ENCODE results near the gene CTXN3. TPM values are rescaled to one million over a fixed set of nuclear protein-coding genes. Genes with fewer than 3 reads are reported as not detected.

Gene CTXN3
- total RNA-seq, 2 donors from 2014 or later: not detected

- intact Hi-C loops (cut with DNase I): no loop called here
- Histone ChIP-seq H3K9ac (ENCODE audit: low read depth in 2 of 2, low read length in 2 of 2) (no peak overlapping the region), H3K27me3 (no peaks in the 10 kb centered on the region), H3K4me1 (no peaks in the 10 kb centered on the region), H3K4me3 (no peak overlapping the region), H3K27ac (no peak overlapping the region), H3K36me3 (no peaks in the 10 kb centered on the region), H3K9me3 (no peaks in the 10 kb centered on the region)
- no peak for TF ChIP-seq CTCF (IDR thresholded peaks at IDR 0.05)
- no peak for DNase-seq
Measured at GRCh38 chr5:127615916-127616315, 33.0 kb upstream of the CTXN3 start.

GRCh38 chr5:127619908-127620479, 28.9 kb upstream of the CTXN3 start:
- DNase-seq: no peak
- no peak overlapping the region for H3K9ac ChIP-seq (ENCODE audit: low read depth in 2 of 2, low read length in 2 of 2)
- no peaks in the 10 kb centered on the region for H3K4me1 ChIP-seq
- H3K27me3 ChIP-seq: no peaks in the 10 kb centered on the region
- H3K4me3 ChIP-seq: no peak overlapping the region
- H3K27ac ChIP-seq: no peak overlapping the region
- TF ChIP-seq CTCF (IDR thresholded peaks at IDR 0.05): no peak
- H3K9me3 ChIP-seq: no peaks in the 10 kb centered on the region
- no peaks in the 10 kb centered on the region for H3K36me3 ChIP-seq
- intact Hi-C loops (cut with DNase I): no loop called here

GRCh38 chr5:127621601-127622325, 27.1 kb upstream of the CTXN3 start:
- Histone ChIP-seq H3K4me1 (no peaks in the 10 kb centered on the region), H3K9ac (ENCODE audit: low read depth in 2 of 2, low read length in 2 of 2) (no peak overlapping the region), H3K9me3 (no peaks in the 10 kb centered on the region), H3K27ac (no peak overlapping the region), H3K27me3 (no peaks in the 10 kb centered on the region), H3K4me3 (no peak overlapping the region), H3K36me3 (no peaks in the 10 kb centered on the region)
- intact Hi-C loops (cut with DNase I): no loop called here
- no peak for DNase-seq
- TF ChIP-seq CTCF (IDR thresholded peaks at IDR 0.05): no peak

- intact Hi-C loops (cut with DNase I): no loop called here
- Histone ChIP-seq H3K36me3 (no peaks in the 10 kb centered on the region), H3K27me3 (no peaks in the 10 kb centered on the region), H3K9ac (ENCODE audit: low read depth in 2 of 2, low read length in 2 of 2) (no peak overlapping the region), H3K27ac (no peak overlapping the region), H3K4me1 (no peaks in the 10 kb centered on the region), H3K9me3 (no peaks in the 10 kb centered on the region), H3K4me3 (no peak overlapping the region)
- DNase-seq: no peak
- no peak for TF ChIP-seq CTCF (IDR thresholded peaks at IDR 0.05)
Measured at GRCh38 chr5:127634007-127634406, 14.9 kb upstream of the CTXN3 start.

GRCh38 chr5:127639828-127640227, 9.1 kb upstream of the CTXN3 start:
- TF ChIP-seq CTCF (IDR thresholded peaks at IDR 0.05): no peak
- Histone ChIP-seq H3K4me3 (no peak overlapping the region), H3K36me3 (no peaks in the 10 kb centered on the region), H3K27me3 (no peaks in the 10 kb centered on the region), H3K9ac (ENCODE audit: low read depth in 2 of 2, low read length in 2 of 2) (no peak overlapping the region), H3K4me1 (no peaks in the 10 kb centered on the region), H3K9me3 (no peaks in the 10 kb centered on the region), H3K27ac (no peak overlapping the region)
- DNase-seq: no peak
- intact Hi-C loops (cut with DNase I): no loop called here

All from colonic mucosa (tissue), 4 donors.